Activated T-helper 1 cell treated with anti-CD3 and anti-CD28 coated beads, Interleukin-12 subunit alpha, Interleukin-12 subunit beta, Interleukin-2, Interleukin-4 antibody, amounts not matched to agents 30 ng/mL and 10 ng/mL and 1 ng/mL, durations not matched to agents 14 hours and 24 hours and 36 hours (primary cell): ENCODE results near the gene PELI1. TPM values are rescaled to one million over a fixed set of nuclear protein-coding genes. Genes with fewer than 3 reads are reported as not detected.
"Not testable (repeated sequence)": the region's sequence is repeated elsewhere in the genome, so short reads cannot be mapped to it uniquely, and the experiment has no call there.

Source experiments
- DNase-seq: peaks from one replicate; pipeline ENCODE4 v3.0.0; 2021; ENCODE audit warnings: low spot score
- H3K27ac Mint-ChIP-seq: one replicate; pipeline ENCODE4 v1.8.0; 2021; ENCODE audit warnings: mild to moderate bottlenecking, mixed read lengths
- H3K27me3 Mint-ChIP-seq: one replicate; pipeline ENCODE4 v1.8.0; 2022; ENCODE audit warnings: mild to moderate bottlenecking, moderate library complexity, mixed read lengths; ENCODE audit not compliant: insufficient read depth
- H3K36me3 Mint-ChIP-seq: one replicate; pipeline ENCODE4 v1.8.0; 2021; ENCODE audit warnings: low read depth, mixed read lengths
- H3K4me1 Mint-ChIP-seq: one replicate; pipeline ENCODE4 v1.8.0; 2021; ENCODE audit warnings: low read depth, mixed read lengths
- H3K4me3 Mint-ChIP-seq: one replicate; pipeline ENCODE4 v1.8.0; 2021; ENCODE audit warnings: mild to moderate bottlenecking, moderate library complexity, mixed read lengths
- H3K9me3 Mint-ChIP-seq: one replicate; pipeline ENCODE4 v1.8.0; 2021; ENCODE audit warnings: mixed read lengths
- intact Hi-C: fragments of 100-400 bp; cut with micrococcal nuclease; formaldehyde crosslinking; loops from one replicate; pipeline ENCODE4 v1.15.1; 2024
- total RNA-seq: library from RNA; stranded (reverse); gene quantifications from 2 replicates; pipeline ENCODE4 v1.2.3, GENCODE V29; 2022

PELI1 gene
- total RNA-seq, 1 donor from 2014 or later: 47.1 TPM

GRCh38 chr2:64114063-64114911 is 29.9 kb downstream of the PELI1 start:
- H3K27ac Mint-ChIP-seq: peak overlapping the region; percentile 59
- H3K9me3 Mint-ChIP-seq: no peaks in the 10 kb centered on the region
- peaks cover 12% of the 10 kb centered on the region for H3K36me3 Mint-ChIP-seq
- intact Hi-C loops: loop anchor here (1.0 to 10.0 kb wide), 11 partner anchors 13 to 871 kb away; partner anchors contain the start of genes PELI1 and SLC1A4
- DNase-seq: no peak
- H3K4me3 Mint-ChIP-seq: peak overlapping the region; percentile 17
- H3K4me1 Mint-ChIP-seq: peaks cover 73% of the 10 kb centered on the region
- H3K27me3 Mint-ChIP-seq: no peaks in the 10 kb centered on the region

GRCh38 chr2:64112016-64112415 is 32.2 kb downstream of the PELI1 start:
- Mint-ChIP-seq H3K4me1 (peaks cover 85% of the 10 kb centered on the region), H3K36me3 (peaks cover 27% of the 10 kb centered on the region), H3K4me3 (no peak overlapping the region), H3K27ac (no peak overlapping the region), H3K9me3 (no peaks in the 10 kb centered on the region), H3K27me3 (no peaks in the 10 kb centered on the region)
- intact Hi-C loops: loop anchor here (10.0 kb wide), 2 partner anchors 623 to 873 kb away; partner anchors contain the start of gene SLC1A4
- no peak for DNase-seq

GRCh38 chr2:64111426-64111825 is 32.8 kb downstream of the PELI1 start:
- Mint-ChIP-seq H3K27me3 (no peaks in the 10 kb centered on the region), H3K4me3 (no peak overlapping the region), H3K27ac (no peak overlapping the region), H3K9me3 (no peaks in the 10 kb centered on the region), H3K4me1 (peaks cover 86% of the 10 kb centered on the region), H3K36me3 (peaks cover 31% of the 10 kb centered on the region)
- no peak for DNase-seq
- intact Hi-C loops: loop anchor here (10.0 kb wide), 2 partner anchors 623 to 873 kb away; partner anchors contain the start of gene SLC1A4

GRCh38 chr2:64108666-64109241 is 35.5 kb downstream of the PELI1 start:
- Mint-ChIP-seq H3K36me3 (peaks cover 47% of the 10 kb centered on the region), H3K4me1 (peaks cover 76% of the 10 kb centered on the region), H3K9me3 (no peaks in the 10 kb centered on the region), H3K27me3 (no peaks in the 10 kb centered on the region), H3K27ac (peak overlapping the region; percentile 45), H3K4me3 (peak overlapping the region; percentile 6)
- no peak for DNase-seq
- intact Hi-C loops: no loop called here

- H3K9me3 Mint-ChIP-seq: no peaks in the 10 kb centered on the region
- peaks cover 74% of the 10 kb centered on the region for H3K4me1 Mint-ChIP-seq
- intact Hi-C loops: no loop called here
These were observed 37.7 kb downstream of the PELI1 start for GRCh38 chr2:64106481-64106880.

GRCh38 chr2:64105670-64106461 is 38.4 kb downstream of the PELI1 start:
- DNase-seq: no peak
- peak overlapping the region; percentile 8 for H3K27ac Mint-ChIP-seq
- no peaks in the 10 kb centered on the region for H3K9me3 Mint-ChIP-seq
- peaks cover 74% of the 10 kb centered on the region for H3K4me1 Mint-ChIP-seq
- peaks cover 51% of the 10 kb centered on the region for H3K36me3 Mint-ChIP-seq
- no peak overlapping the region for H3K4me3 Mint-ChIP-seq
- intact Hi-C loops: no loop called here
- no peaks in the 10 kb centered on the region for H3K27me3 Mint-ChIP-seq

More at GRCh38 chr2:64106481-64106880, 37.7 kb downstream of the PELI1 start:
- H3K27ac Mint-ChIP-seq: no peak overlapping the region
- DNase-seq: no peak
- H3K27me3 Mint-ChIP-seq: no peaks in the 10 kb centered on the region
- peaks cover 55% of the 10 kb centered on the region for H3K36me3 Mint-ChIP-seq
- no peak overlapping the region for H3K4me3 Mint-ChIP-seq

DNA sequence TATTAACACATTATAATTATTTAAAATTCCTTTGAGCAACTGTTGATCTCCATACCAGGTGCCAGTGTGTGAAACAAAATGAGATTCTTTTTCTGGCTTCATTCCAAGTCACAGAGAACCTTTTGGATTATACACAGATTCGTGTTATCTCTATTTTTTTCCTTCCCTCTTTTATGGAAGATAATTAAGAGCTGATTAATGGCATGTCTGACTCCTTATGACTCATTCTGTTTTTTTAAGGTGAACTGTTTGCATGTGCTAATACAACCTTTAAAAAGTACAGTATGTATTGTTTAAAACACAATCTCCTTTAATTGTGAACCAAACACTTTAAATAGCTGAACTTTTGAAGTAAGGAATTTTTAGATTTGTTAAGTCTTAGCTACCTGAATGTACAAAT is 39.3 kb downstream of the PELI1 start:
- Mint-ChIP-seq H3K4me3 (no peak overlapping the region), H3K36me3 (peaks cover 52% of the 10 kb centered on the region), H3K27me3 (no peaks in the 10 kb centered on the region), H3K9me3 (no peaks in the 10 kb centered on the region), H3K4me1 (peaks cover 71% of the 10 kb centered on the region), H3K27ac (no peak overlapping the region)
- intact Hi-C loops: loop anchor here (5.0 kb wide), 1 partner anchor 547 kb away; the partner anchor contains the start of gene SERTAD2
- DNase-seq: no peak

- Mint-ChIP-seq H3K4me1 (peaks cover 62% of the 10 kb centered on the region), H3K27ac (peak overlapping the region; percentile 80), H3K36me3 (peaks cover 58% of the 10 kb centered on the region)
- DNase-seq, H3K27me3 Mint-ChIP-seq, H3K9me3 Mint-ChIP-seq, H3K4me3 Mint-ChIP-seq: not testable (repeated sequence)
- intact Hi-C loops: loop anchor here (5.0 kb wide), 1 partner anchor 550 kb away; the partner anchor contains the start of gene SERTAD2
These were observed 41.5 kb downstream of the PELI1 start for GRCh38 chr2:64102736-64103135.

- no peak for DNase-seq
- Mint-ChIP-seq H3K4me1 (peaks cover 54% of the 10 kb centered on the region), H3K4me3 (no peak overlapping the region), H3K36me3 (peaks cover 58% of the 10 kb centered on the region), H3K27ac (peak overlapping the region; percentile 76), H3K27me3 (no peaks in the 10 kb centered on the region), H3K9me3 (no peaks in the 10 kb centered on the region)
- intact Hi-C loops: loop anchor here (1.0 to 5.0 kb wide), 14 partner anchors 13 to 551 kb away; partner anchors contain the start of genes AFTPH, PELI1, SERTAD2 and VPS54
These were observed 43.1 kb downstream of the PELI1 start for GRCh38 chr2:64101141-64101591.

DNA sequence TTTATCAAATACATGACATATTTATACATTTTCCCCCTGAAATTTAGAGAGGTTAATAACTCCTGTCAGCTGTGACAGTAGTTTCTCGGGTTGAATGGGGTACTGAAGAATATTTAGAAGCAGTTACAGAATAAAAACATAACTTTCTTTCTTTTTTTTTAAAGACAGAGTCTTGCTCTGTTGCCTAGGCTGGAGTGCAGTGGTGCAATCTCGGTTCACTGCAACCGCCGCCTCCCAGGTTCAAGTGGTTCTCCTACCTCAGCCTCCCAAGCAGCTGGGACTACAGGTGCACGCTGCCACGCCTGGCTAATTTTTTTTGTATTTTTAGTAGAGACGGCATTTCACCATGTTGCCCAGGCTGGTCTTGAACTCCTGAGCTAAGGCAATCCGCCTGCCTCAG is 43.6 kb downstream of the PELI1 start:
- Mint-ChIP-seq H3K27ac (peak overlapping the region; percentile 76), H3K36me3 (peaks cover 59% of the 10 kb centered on the region), H3K4me1 (peaks cover 52% of the 10 kb centered on the region)
- H3K4me3 Mint-ChIP-seq, H3K9me3 Mint-ChIP-seq, DNase-seq, H3K27me3 Mint-ChIP-seq: not testable (repeated sequence)
- intact Hi-C loops: loop anchor here (5.0 kb wide), 1 partner anchor 552 kb away; the partner anchor contains the start of gene SERTAD2

GRCh38 chr2:64094663-64095382 is 49.4 kb downstream of the PELI1 start:
- Mint-ChIP-seq H3K27ac (no peak overlapping the region), H3K9me3 (no peaks in the 10 kb centered on the region), H3K27me3 (no peaks in the 10 kb centered on the region), H3K4me3 (no peak overlapping the region), H3K4me1 (peaks cover 38% of the 10 kb centered on the region), H3K36me3 (peaks cover 69% of the 10 kb centered on the region)
- intact Hi-C loops: loop anchor here (5.0 kb wide), 1 partner anchor 33 kb away; no protein-coding TSS in a partner anchor
- DNase-seq: no peak

DNA sequence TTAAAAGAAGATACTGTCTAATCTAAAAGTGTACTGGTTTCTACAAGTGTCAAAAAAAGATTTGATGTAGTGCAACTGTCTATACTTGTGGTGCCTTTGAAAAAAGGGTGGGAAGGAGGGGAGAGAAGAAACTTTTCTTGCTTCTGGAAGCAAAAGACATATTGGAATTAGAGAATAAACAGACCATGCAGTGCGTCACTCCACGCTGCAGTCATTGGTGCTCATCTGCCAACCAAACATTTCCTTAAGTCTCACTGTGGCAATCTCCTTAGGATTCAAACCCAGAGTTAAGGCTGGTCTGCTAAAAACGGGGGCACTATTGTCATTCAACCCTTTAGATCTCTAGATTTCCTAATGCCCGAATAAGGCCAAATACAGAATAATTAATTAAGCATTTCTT is 50.9 kb downstream of the PELI1 start:
- Mint-ChIP-seq H3K36me3 (peaks cover 61% of the 10 kb centered on the region), H3K4me1 (peaks cover 29% of the 10 kb centered on the region), H3K27me3 (no peaks in the 10 kb centered on the region), H3K9me3 (no peaks in the 10 kb centered on the region), H3K27ac (no peak overlapping the region), H3K4me3 (no peak overlapping the region)
- intact Hi-C loops: no loop called here
- DNase-seq: no peak
